HG03378 (cell line): Measurements from ENCODE around the gene HERC2.

Experiments
- ATAC-seq: cut with Tn5 transposase; IDR thresholded peaks from one replicate; pipeline ENCODE4 v1.9.1; 2021; ENCODE audit warnings: mild to moderate bottlenecking, moderate library complexity; ENCODE audit not compliant: unreplicated experiment

HERC2 gene

GRCh38 chr15:28079313-28079969, 242.5 kb downstream of the HERC2 start:
- no peak for ATAC-seq

- ATAC-seq, result no peak
These were observed 243.7 kb downstream of the HERC2 start for GRCh38 chr15:28078191-28078719.

- no peak for ATAC-seq
These were observed 246.4 kb downstream of the HERC2 start for GRCh38 chr15:28075573-28075972.

- ATAC-seq, result no peak
These were observed 253.0 kb downstream of the HERC2 start for GRCh38 chr15:28068930-28069329.

GRCh38 chr15:28066231-28066630, 255.7 kb downstream of the HERC2 start:
- ATAC-seq, result no peak
